Muscle layer of colon (tissue), 2 donors: ENCODE data around the gene SLC39A6.

Experiments
- H3K27ac ChIP-seq: one replicate; pipeline ENCODE4 v1.7.0; 2013; ENCODE audit warnings: low read depth, mild to moderate bottlenecking, low read length, moderate library complexity
- H3K27me3 ChIP-seq, 2 donors: one replicate each; pipeline ENCODE4 v1.7.0; 2013; ENCODE audit warnings: low read length in 2 of 2, mild to moderate bottlenecking in 2 of 2; ENCODE audit not compliant: insufficient read depth in 2 of 2, control insufficient read depth in 1 of 2
- H3K36me3 ChIP-seq: one replicate; pipeline ENCODE4 v1.7.0; 2013; ENCODE audit warnings: mild to moderate bottlenecking, low read length; ENCODE audit not compliant: insufficient read depth
- H3K4me1 ChIP-seq: one replicate; pipeline ENCODE4 v1.7.0; 2013; ENCODE audit warnings: mild to moderate bottlenecking, low read length; ENCODE audit not compliant: insufficient read depth
- H3K4me3 ChIP-seq, 2 donors: one replicate each; pipeline ENCODE4 v1.7.0; 2013; ENCODE audit warnings: low read length in 2 of 2, low read depth in 1 of 2, mild to moderate bottlenecking in 1 of 2, moderate library complexity in 1 of 2
- H3K9ac ChIP-seq: one replicate; pipeline ENCODE4 v1.7.0; 2013; ENCODE audit warnings: low read length
- H3K9me3 ChIP-seq: one replicate; pipeline ENCODE4 v1.7.0; 2013; ENCODE audit warnings: mild to moderate bottlenecking, low read length
- donor health status: abdominal sarcoma.
- donor health status: Adenocarcinoma of cecum.

Gene SLC39A6

DNA sequence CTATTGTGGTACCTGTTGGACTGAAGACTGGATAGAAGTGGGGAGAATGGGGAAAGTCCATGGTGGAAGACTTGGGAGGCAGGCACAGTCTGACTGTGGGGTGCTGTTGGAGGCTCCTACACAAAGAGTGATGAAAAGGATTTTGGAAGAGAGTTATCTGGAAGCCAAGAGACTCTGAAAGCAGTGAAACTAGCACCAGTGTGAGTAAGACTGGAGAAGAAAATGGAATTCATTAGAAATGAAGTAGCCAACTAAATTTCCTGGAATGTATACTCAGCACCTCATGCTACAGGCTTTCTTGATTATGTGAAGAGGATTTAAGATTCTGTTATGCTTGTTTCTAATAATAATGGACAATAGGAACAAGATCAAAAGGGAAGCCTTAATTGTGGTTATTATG, 28.3 kb upstream of the SLC39A6 start:
- H3K36me3 ChIP-seq: peaks cover 79% of the 10 kb centered on the region
- no peak overlapping the region for H3K4me3 ChIP-seq
- H3K27me3 ChIP-seq: no peaks in the 10 kb centered on the region
- no peaks in the 10 kb centered on the region for H3K4me1 ChIP-seq
- H3K27ac ChIP-seq: no peak overlapping the region
- no peaks in the 10 kb centered on the region for H3K9me3 ChIP-seq
- H3K9ac ChIP-seq: no peak overlapping the region

DNA sequence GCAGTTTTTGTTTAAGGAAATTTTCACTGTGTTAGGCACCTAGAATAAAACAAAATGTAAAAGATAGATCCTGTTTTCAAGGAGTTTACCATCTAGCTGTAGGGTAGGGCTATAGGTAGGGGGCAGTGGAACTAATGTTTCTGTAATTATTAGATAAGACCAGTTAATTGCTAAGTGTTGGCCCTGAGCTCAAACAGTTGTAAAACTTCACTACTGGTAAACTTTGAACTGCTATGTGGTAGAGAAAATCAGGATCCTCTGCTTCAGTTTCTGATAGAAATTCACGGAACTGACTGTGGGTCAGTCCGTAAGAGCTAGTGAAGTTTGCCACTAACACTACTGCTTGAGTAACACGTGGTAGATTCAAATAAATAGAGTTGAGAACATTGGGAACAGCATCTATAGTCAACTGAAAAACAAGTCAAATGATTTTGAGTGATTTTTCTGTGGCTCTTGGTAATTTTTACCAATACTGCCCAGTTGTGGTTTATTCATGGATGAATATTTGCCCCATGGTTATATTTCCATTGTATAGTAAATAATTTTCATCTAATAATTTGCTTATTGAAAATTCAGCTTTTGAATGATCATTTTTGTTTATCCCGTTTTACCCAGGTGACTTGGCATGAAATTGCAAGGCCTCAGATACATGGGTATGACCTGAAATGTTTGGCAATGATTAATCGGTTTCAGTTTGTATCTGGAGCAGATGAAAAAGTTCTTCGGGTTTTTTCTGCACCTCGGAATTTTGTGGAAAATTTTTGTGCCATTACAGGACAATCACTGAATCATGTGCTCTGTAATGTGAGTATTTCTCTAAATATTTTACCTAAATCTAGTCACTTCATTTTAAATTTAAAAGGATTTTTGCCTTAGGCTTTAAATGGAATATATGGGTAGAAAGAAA, 27.0 kb upstream of the SLC39A6 start:
- Histone ChIP-seq H3K9ac (no peak overlapping the region), H3K36me3 (peaks cover 72% of the 10 kb centered on the region), H3K4me3 (no peak overlapping the region), H3K27me3 (no peaks in the 10 kb centered on the region), H3K9me3 (no peaks in the 10 kb centered on the region), H3K27ac (no peak overlapping the region), H3K4me1 (no peaks in the 10 kb centered on the region)

DNA sequence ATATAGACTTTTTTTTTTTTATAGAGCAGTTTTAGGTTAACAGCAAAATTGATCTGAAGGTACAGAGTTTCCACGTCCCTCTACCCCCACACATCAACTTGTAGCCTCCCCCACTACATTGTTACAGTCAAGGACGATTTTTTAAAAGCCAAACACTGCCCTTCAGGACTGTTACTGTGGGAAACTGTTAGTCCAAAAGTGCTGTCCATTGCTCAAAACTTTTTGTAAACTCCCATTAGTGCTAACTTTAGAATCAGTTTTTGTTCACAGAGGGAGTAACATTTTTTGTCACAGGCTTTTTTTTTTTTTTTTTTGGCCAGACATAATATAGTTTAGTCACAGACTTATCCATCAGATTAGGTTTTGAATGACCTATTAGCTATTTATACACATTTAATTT, 24.6 kb upstream of the SLC39A6 start:
- Histone ChIP-seq H3K9ac (no peak overlapping the region), H3K4me1 (no peaks in the 10 kb centered on the region), H3K27ac (no peak overlapping the region), H3K27me3 (no peaks in the 10 kb centered on the region), H3K36me3 (peaks cover 70% of the 10 kb centered on the region), H3K9me3 (no peaks in the 10 kb centered on the region), H3K4me3 (no peak overlapping the region)

DNA sequence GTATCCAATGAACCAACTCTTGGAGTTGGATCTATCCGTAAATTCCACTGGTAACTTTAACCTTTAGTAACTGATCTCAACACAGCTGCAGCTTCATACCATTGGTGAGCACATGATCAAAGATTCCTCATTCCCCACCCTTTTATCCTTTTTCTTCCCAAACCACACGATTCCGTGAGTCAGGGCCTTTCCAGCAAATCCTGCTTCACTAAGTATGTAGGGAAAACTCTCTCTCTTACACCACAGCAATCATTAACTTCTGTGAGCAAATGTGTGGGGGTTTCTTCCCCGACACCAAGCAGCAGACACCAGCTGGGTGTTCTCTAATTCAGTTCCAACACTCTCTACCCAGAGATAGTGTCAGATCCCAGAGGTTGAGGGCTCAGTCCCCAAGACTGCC, 24.1 kb upstream of the SLC39A6 start:
- peaks cover 72% of the 10 kb centered on the region for H3K36me3 ChIP-seq
- H3K9me3 ChIP-seq: no peaks in the 10 kb centered on the region
- no peaks in the 10 kb centered on the region for H3K27me3 ChIP-seq
- H3K4me1 ChIP-seq: no peaks in the 10 kb centered on the region
- H3K27ac ChIP-seq: no peak overlapping the region
- H3K4me3 ChIP-seq: no peak overlapping the region
- no peak overlapping the region for H3K9ac ChIP-seq

DNA sequence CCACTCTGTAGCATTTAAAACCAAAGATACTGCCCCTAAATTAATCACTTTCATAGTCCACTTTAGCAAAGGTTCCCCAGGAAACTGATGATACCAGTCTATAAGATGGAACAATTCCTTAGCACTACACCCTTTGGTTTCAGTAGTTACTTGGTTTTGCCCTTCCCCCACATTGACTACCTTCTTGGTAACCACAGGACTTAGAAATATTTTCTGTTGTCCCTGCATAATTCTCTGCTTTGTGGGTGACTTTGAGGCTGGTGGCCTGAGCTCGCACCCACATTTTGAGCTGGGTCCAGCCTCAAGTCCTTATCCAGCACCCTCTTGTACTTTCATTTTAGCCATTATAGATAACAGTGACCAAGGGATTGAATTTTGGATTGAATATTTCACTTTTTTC, 23.6 kb upstream of the SLC39A6 start:
- H3K27me3 ChIP-seq: no peaks in the 10 kb centered on the region
- peaks cover 74% of the 10 kb centered on the region for H3K36me3 ChIP-seq
- no peak overlapping the region for H3K27ac ChIP-seq
- no peak overlapping the region for H3K9ac ChIP-seq
- H3K4me3 ChIP-seq: no peak overlapping the region
- no peaks in the 10 kb centered on the region for H3K4me1 ChIP-seq
- H3K9me3 ChIP-seq: no peaks in the 10 kb centered on the region

DNA sequence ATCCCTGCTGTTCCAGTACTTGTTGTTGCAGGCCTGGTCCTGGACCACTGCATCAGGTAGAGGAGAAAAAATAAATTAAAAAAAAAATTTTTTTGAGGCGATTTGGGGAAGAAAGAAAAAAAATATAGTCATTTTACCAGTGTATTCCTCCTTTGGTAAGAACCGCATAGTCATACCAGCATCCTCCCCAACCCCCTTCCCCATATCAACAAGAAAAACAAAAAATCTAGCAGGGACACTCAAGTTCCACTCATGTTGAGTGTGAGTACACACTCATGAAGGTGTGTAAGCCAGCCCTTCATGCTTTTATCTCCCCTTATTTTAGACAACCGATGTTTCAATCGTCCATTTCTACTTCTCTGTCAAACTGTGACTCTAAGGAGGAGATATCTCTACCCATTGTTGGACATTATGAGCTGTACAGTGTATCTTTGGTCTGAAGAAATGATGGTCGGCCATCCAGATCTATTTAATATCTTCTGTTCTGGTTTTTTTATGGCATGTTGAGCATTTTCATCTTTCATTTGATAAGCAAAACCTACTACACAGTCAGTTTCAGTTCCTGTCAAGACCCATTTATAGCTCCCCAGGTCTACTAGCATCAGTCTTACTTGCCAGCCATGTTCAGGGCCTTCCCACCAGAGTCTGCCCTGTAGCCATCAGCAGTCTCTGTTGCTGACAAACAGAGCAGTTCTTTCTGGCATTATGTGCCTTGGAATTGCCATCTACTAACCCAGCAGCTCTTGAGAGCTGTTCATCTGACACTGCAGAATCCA, 20.6 kb upstream of the SLC39A6 start:
- Histone ChIP-seq H3K36me3 (peaks cover 66% of the 10 kb centered on the region), H3K9me3 (no peaks in the 10 kb centered on the region), H3K4me3 (no peak overlapping the region), H3K4me1 (no peaks in the 10 kb centered on the region), H3K9ac (no peak overlapping the region), H3K27ac (no peak overlapping the region), H3K27me3 (no peaks in the 10 kb centered on the region)

DNA sequence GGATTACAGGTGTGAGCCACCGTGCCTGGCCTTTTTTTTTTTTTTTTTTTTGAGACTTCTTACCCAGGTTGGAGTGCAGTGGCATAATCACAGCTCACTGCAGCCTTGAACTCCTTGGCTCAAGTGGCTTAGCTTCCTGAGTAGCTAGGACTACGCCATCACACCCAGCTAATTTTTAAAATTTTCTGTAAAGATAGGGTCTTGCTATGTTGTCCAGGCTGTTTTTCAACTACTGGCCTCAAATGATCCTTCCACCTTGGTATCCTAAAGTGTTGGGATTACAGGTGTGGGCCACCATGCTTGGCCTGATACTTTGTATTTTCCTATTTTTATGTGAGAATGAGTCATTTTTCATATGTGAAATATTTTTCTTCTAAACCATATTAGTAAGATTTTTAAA, 14.3 kb upstream of the SLC39A6 start:
- H3K27ac ChIP-seq: no peak overlapping the region
- no peaks in the 10 kb centered on the region for H3K9me3 ChIP-seq
- no peak overlapping the region for H3K4me3 ChIP-seq
- H3K36me3 ChIP-seq: peaks cover 61% of the 10 kb centered on the region
- no peaks in the 10 kb centered on the region for H3K4me1 ChIP-seq
- H3K27me3 ChIP-seq: no peaks in the 10 kb centered on the region
- H3K9ac ChIP-seq: no peak overlapping the region

DNA sequence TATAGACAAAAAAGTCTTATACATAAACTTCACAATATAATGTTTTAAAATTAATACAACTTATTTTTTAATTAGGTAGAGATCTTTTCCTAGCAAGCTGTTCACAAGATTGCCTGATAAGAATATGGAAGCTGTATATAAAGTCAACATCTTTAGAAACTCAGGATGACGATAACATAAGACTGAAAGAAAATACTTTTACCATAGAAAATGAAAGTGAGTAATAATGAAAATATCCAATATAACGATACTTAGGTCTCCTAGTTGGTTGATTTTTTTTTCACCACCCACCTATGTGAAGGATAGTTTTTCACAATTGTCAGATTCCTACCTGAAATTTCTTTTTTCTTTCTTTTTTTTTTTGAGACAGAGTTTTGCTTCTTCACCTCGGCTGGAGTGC, 13.6 kb upstream of the SLC39A6 start:
- Histone ChIP-seq H3K4me3 (no peak overlapping the region), H3K9me3 (no peaks in the 10 kb centered on the region), H3K27me3 (no peaks in the 10 kb centered on the region), H3K36me3 (peaks cover 63% of the 10 kb centered on the region), H3K4me1 (no peaks in the 10 kb centered on the region), H3K27ac (no peak overlapping the region), H3K9ac (no peak overlapping the region)

DNA sequence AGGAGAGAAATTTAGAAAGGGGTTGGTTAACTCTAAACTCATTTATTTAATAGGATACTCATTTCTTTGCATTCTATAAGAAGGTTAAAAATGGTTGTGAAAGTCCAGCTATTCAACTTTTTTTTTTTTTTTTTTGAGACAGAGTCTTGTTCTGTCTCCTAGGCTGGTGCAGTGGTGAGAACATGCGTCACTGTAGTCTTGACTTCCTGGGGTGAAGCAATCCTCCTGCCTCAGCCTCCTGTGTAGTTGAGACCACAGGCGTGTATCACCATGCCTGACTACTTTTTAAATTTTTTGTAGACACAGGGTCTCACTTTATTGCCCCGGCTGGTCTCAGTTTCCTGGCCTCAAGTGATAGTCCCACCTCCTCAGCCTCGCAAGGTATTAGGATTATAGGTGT, 12.4 kb upstream of the SLC39A6 start:
- Histone ChIP-seq H3K9me3 (no peaks in the 10 kb centered on the region), H3K4me3 (no peak overlapping the region), H3K36me3 (peaks cover 67% of the 10 kb centered on the region), H3K4me1 (no peaks in the 10 kb centered on the region), H3K9ac (no peak overlapping the region), H3K27me3 (no peaks in the 10 kb centered on the region), H3K27ac (no peak overlapping the region)

DNA sequence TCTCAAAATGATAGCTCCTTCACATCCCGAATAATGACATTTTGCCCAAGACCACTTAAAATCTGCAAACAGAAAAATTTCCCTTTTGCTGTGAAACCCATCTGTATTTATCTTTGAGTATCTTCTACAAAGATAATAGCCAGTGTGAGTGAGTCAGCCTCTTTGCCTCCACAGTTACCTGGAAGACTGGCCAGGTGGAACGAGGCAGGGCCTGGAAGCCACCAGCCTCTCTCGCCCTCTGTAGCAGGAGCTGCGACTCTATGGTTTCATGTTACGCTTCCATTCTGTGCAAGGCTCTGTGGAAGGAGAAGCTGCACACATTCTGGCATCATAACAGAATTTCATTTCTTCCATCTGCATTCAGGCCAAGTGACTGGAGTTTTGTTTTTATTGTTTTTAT, 10.1 kb upstream of the SLC39A6 start:
- H3K4me1 ChIP-seq: no peaks in the 10 kb centered on the region
- no peak overlapping the region for H3K4me3 ChIP-seq
- H3K27me3 ChIP-seq: no peaks in the 10 kb centered on the region
- H3K27ac ChIP-seq: no peak overlapping the region
- H3K36me3 ChIP-seq: peaks cover 48% of the 10 kb centered on the region
- H3K9ac ChIP-seq: no peak overlapping the region
- no peaks in the 10 kb centered on the region for H3K9me3 ChIP-seq

DNA sequence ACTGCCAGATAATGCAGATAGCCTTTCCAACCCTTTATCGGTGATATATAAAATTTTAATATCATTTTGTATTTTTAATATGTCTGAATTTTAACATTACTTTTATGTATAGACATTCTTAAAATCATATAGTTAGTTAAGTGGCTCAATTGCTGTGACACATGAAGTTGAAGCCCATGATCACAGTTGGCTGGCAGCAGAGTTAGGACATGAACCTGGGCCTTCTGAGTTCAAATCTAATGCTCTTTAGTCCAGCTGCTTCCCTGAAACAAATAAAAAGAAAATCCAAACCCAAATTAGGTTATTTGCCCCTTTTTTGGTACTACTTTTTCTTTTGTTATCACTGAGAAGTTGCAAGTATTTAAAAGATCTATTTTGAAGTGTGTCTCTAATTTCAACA, 6.1 kb upstream of the SLC39A6 start:
- no peak overlapping the region for H3K4me3 ChIP-seq
- H3K9me3 ChIP-seq: no peaks in the 10 kb centered on the region
- H3K36me3 ChIP-seq: peaks cover 28% of the 10 kb centered on the region
- H3K9ac ChIP-seq: no peak overlapping the region
- no peak overlapping the region for H3K27ac ChIP-seq
- no peaks in the 10 kb centered on the region for H3K27me3 ChIP-seq
- H3K4me1 ChIP-seq: peaks cover 17% of the 10 kb centered on the region
